CD14-positive monocyte (primary cell): ENCODE measurements around the gene DLK1. TPM values are rescaled to one million over a fixed set of nuclear protein-coding genes. Genes with fewer than 3 reads are reported as not detected.

ENCODE experiments used
- DNase-seq, 3 donors: peaks; one replicate each; pipeline ENCODE4 v3.0.0-alpha.2; 2011 to 2022
- H2AFZ ChIP-seq: 2 replicates; pipeline ENCODE4 v1.6.0; 2012; ENCODE audit warnings: mild to moderate bottlenecking, low read depth, low read length, inconsistent platforms; ENCODE audit not compliant: insufficient read depth, poor library complexity, severe bottlenecking
- H3K27ac ChIP-seq, 2 donors: 1 replicate in 1 of 2; 2 replicates in 1 of 2; pipeline ENCODE4 v1.5.1; 2012 to 2013; ENCODE audit warnings: low read length in 2 of 2, control low read depth in 1 of 2, inconsistent platforms in 1 of 2, low read depth in 1 of 2, mild to moderate bottlenecking in 1 of 2
- H3K27me3 ChIP-seq, 2 donors: one replicate each; pipeline versions ENCODE4 v1.6.0 to v1.6.1; 2011 to 2013; ENCODE audit warnings: low read length in 2 of 2; ENCODE audit not compliant: control insufficient read depth in 2 of 2, insufficient read depth in 2 of 2
- H3K36me3 ChIP-seq, 2 donors: replicated peaks in 1 of 2; 1 replicate in 1 of 2; 2 replicates in 1 of 2; pipeline versions ENCODE4 v1.5.1 to v1.6.1; 2012 to 2013; ENCODE audit warnings: low read length in 2 of 2, control low read depth in 1 of 2, inconsistent platforms in 1 of 2, mild to moderate bottlenecking in 1 of 2; ENCODE audit not compliant: insufficient read depth in 2 of 2, control insufficient read depth in 1 of 2
- H3K4me1 ChIP-seq, 2 donors: 1 replicate in 1 of 2; 2 replicates in 1 of 2; pipeline versions ENCODE4 v1.5.1 to v1.6.1; 2012 to 2013; ENCODE audit warnings: low read length in 2 of 2, control low read depth in 1 of 2, inconsistent platforms in 1 of 2, mild to moderate bottlenecking in 1 of 2, moderate library complexity in 1 of 2; ENCODE audit not compliant: insufficient read depth in 2 of 2, control insufficient read depth in 1 of 2
- H3K4me2 ChIP-seq: replicated peaks from 2 replicates; pipeline ENCODE3; 2012; ENCODE audit warnings: low read length, moderate library complexity, mild to moderate bottlenecking; ENCODE audit not compliant: poor library complexity, severe bottlenecking; ENCODE audit errors: extremely low read depth
- H3K4me3 ChIP-seq, 3 experiments: fragments of 200-600 bp in 1 of 3; sonication (generic) in 1 of 3; replicated peaks in 1 of 3; 1 replicate in 2 of 3; 2 replicates in 1 of 3; pipeline ENCODE4 v1.5.1; 2011 to 2013; ENCODE audit warnings: low read length in 3 of 3, mild to moderate bottlenecking in 3 of 3, control low read depth in 2 of 3, low read depth in 2 of 3, inconsistent platforms in 1 of 3, moderate library complexity in 1 of 3
- H3K79me2 ChIP-seq: 2 replicates; pipeline ENCODE4 v1.6.0; 2012; ENCODE audit warnings: mild to moderate bottlenecking, control low read depth, inconsistent platforms, low read length, moderate library complexity; ENCODE audit not compliant: insufficient read depth
- H3K9ac ChIP-seq: 2 replicates; pipeline ENCODE4 v1.6.0; 2017; ENCODE audit warnings: low read length, mild to moderate bottlenecking; ENCODE audit not compliant: insufficient read depth, poor library complexity, severe bottlenecking
- H3K9me3 ChIP-seq, 2 donors: replicated peaks in 1 of 2; 1 replicate in 1 of 2; 2 replicates in 1 of 2; pipeline versions ENCODE4 v1.5.1 to v1.6.1; 2012 to 2013; ENCODE audit warnings: low read length in 2 of 2, control low read depth in 1 of 2; ENCODE audit not compliant: control insufficient read depth in 1 of 2, insufficient read depth in 1 of 2
- H4K20me1 ChIP-seq: 2 replicates; pipeline ENCODE4 v1.6.0; 2012; ENCODE audit warnings: mild to moderate bottlenecking, low read length, control low read depth, moderate library complexity; ENCODE audit not compliant: insufficient read depth
- H3K27ac Mint-ChIP-seq, 7 donors: one replicate each; pipeline ENCODE4 v1.8.0; 2020; ENCODE audit warnings: mild to moderate bottlenecking in 7 of 7, mixed read lengths in 7 of 7, moderate library complexity in 6 of 7, inconsistent platforms in 2 of 7
- H3K27me3 Mint-ChIP-seq, 3 donors: one replicate each; pipeline ENCODE4 v1.8.0; 2021 to 2022; ENCODE audit warnings: low read depth in 3 of 3, mild to moderate bottlenecking in 3 of 3, mixed read lengths in 3 of 3, moderate library complexity in 3 of 3, inconsistent platforms in 1 of 3
- H3K36me3 Mint-ChIP-seq, 2 donors: one replicate each; pipeline ENCODE4 v1.8.0; 2020; ENCODE audit warnings: mixed read lengths in 2 of 2, inconsistent platforms in 1 of 2, mild to moderate bottlenecking in 1 of 2
- H3K4me1 Mint-ChIP-seq: one replicate; pipeline ENCODE4 v1.8.0; 2020; ENCODE audit warnings: mild to moderate bottlenecking, mixed read lengths
- H3K4me3 Mint-ChIP-seq, 2 donors: one replicate each; pipeline ENCODE4 v1.8.0; 2020; ENCODE audit warnings: mild to moderate bottlenecking in 2 of 2, mixed read lengths in 2 of 2, moderate library complexity in 1 of 2
- H3K9me3 Mint-ChIP-seq, 7 donors: one replicate each; pipeline ENCODE4 v1.8.0; 2020 to 2022; ENCODE audit warnings: mixed read lengths in 7 of 7, mild to moderate bottlenecking in 6 of 7, moderate library complexity in 6 of 7, inconsistent platforms in 2 of 7
- CTCF ChIP-seq: fragments of 200-600 bp; IDR thresholded peaks from one replicate; pipeline ENCODE4 v1.8.0; 2022; ENCODE audit warnings: antibody characterized with exemption, mild to moderate bottlenecking
- WGBS: methylation state at CpG from one replicate; pipeline ENCODE4 v1.1.5; 2013; ENCODE audit warnings: missing lambda C conversion rate; ENCODE audit not compliant: insufficient coverage; 5-methylcytosine and 5-hydroxymethylcytosine counted together
- intact Hi-C, 2 donors: fragments of 100-400 bp; cut with micrococcal nuclease; formaldehyde crosslinking; loops; one replicate each; pipeline versions ENCODE4 v1.15.0 to v1.15.1; 2023
- polyA plus RNA-seq, 3 donors: library from polyadenylated mRNA; depleted of rRNA in 1 of 3; unstranded in 2 of 3; stranded (reverse) in 1 of 3; fragments of 300-500 nt in 2 of 3; fragments of >200 nt in 1 of 3; fragmentation: Illumina TruSeq in 2 of 3; gene quantifications; 1 replicate in 2 of 3; 2 replicates in 1 of 3; pipeline ENCODE4 v1.2.3, GENCODE V29; 2012 to 2021

The DLK1 gene
- polyA plus RNA-seq, 3 donors = 0.04 TPM; not detected in 2

DNA sequence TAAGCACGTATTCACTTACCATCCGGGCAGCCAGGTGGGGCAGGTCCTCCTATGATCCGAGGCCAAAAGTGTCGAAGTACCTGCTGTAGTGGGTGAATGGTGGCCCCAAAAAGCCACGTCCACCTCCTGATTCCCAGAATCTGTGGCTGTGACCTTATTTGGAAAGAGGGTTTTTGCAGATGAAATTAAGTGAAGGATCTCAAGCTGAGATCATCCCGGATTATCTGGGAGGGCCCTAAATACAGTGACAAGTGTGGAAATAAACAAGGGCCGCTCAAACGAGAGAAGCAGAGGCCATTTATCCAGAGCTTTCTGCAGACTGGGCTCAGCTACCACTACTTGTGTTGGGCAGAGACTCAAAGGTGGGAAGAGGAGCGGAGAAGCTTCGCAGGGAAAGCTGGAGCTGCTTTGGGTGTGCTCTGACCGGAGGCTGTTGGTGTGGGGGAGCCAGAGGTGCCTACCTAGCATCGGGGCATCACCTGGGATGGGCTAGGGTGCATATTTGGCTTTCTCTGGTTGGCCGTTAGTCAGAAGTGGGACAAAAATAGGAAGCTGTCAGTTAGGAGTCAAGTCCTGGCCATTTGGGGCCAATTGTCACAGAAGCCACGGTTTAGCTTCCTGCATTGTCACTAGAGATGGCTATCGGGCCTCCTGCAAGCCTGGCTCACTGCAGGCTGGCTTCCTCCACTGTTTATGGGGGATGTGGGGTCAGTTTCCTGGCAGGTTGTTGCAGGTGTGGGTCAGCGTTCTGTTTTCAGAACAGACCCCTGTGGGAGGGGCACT, 27.8 kb upstream of the DLK1 start:
- Histone ChIP-seq H3K4me1 (peaks cover 13 to 19% of the 10 kb centered on the region in 2 donors), H3K9ac (no peak overlapping the region), H3K4me3 (no peak overlapping the region), H4K20me1 (no peaks in the 10 kb centered on the region), H3K27me3 (no peaks in the 10 kb centered on the region), H3K4me2 (no peak overlapping the region), H3K9me3 (no peaks in the 10 kb centered on the region), H3K27ac (no peak overlapping the region), H2AFZ (peak overlapping the region; percentile 22), H3K36me3 (no peaks in the 10 kb centered on the region), H3K79me2 (no peaks in the 10 kb centered on the region)
- Mint-ChIP-seq H3K36me3 (no peaks in the 10 kb centered on the region), H3K27me3 (peaks cover 0 to 5% (median 4%) of the 10 kb centered on the region in 3 donors), H3K4me1 (peaks cover 14% of the 10 kb centered on the region), H3K4me3 (no peak overlapping the region), H3K27ac (no peak overlapping the region), H3K9me3 (peaks cover 0 to 2% (median 0%) of the 10 kb centered on the region in 7 donors)
- DNase-seq = no peak
- TF ChIP-seq CTCF = no peak
- WGBS = 53% methylated on average over 13 of the region's 16 CpGs
- intact Hi-C loops = no loop called here

GRCh38 chr14:100701314-100701713, 25.4 kb upstream of the DLK1 start:
- H3K4me3 Mint-ChIP-seq = no peak overlapping the region
- H3K27ac Mint-ChIP-seq = peak overlapping the region in 1 of 7 donors; percentile 72
- no peak for DNase-seq
- no peaks in the 10 kb centered on the region for H3K36me3 Mint-ChIP-seq
- TF ChIP-seq CTCF = no peak
- H3K27me3 Mint-ChIP-seq = peaks cover 0 to 4% (median 2%) of the 10 kb centered on the region in 3 donors
- H3K27ac ChIP-seq = no peak overlapping the region
- WGBS = 100% methylated on average over 2 of the region's 6 CpGs
- no peaks in the 10 kb centered on the region for H3K36me3 ChIP-seq
- no peaks in the 10 kb centered on the region for H4K20me1 ChIP-seq
- intact Hi-C loops = no loop called here
- no peaks in the 10 kb centered on the region for H3K9me3 ChIP-seq
- peaks cover 0 to 2% (median 0%) of the 10 kb centered on the region in 7 donors for H3K9me3 Mint-ChIP-seq
- H3K4me3 ChIP-seq = no peak overlapping the region
- no peak overlapping the region for H2AFZ ChIP-seq
- H3K79me2 ChIP-seq = no peaks in the 10 kb centered on the region
- H3K9ac ChIP-seq = no peak overlapping the region
- no peaks in the 10 kb centered on the region for H3K27me3 ChIP-seq
- peaks cover 16% of the 10 kb centered on the region for H3K4me1 Mint-ChIP-seq
- H3K4me1 ChIP-seq = peaks cover 13 to 19% of the 10 kb centered on the region in 2 donors
- H3K4me2 ChIP-seq = no peak overlapping the region
